WTC11 (cell line): ENCODE measurements around the gene PCDHGA4. TPM values are rescaled to one million over a fixed set of nuclear protein-coding genes. Genes with fewer than 3 reads are reported as not detected.
"Not testable (repeated sequence)": the region's sequence is repeated elsewhere in the genome, so short reads cannot be mapped to it uniquely, and the experiment has no call there.

Experiments used
- ATAC-seq: fragments of 200-7000 bp; cut with Tn5 transposase; 2 replicates; pipeline ENCODE4 v1.10.0; 2021; ENCODE audit warnings: mild to moderate bottlenecking, moderate library complexity
- CTCF ChIA-PET: fragments of 300-600 bp; sonication (Branson Sonifier 250); formaldehyde crosslinking; loops from one replicate; lab custom pipeline; 2021; ENCODE audit warnings: antibody characterized with exemption; lab: Charles Lee
- POLR2A ChIA-PET: fragments of 350-600 bp; sonication (Branson Sonifier 250); formaldehyde crosslinking; loops from one replicate; lab custom pipeline; 2021; ENCODE audit warnings: antibody characterized with exemption; lab: Charles Lee
- DNase-seq: peaks from one replicate; pipeline ENCODE4 v3.0.0; 2021; ENCODE audit warnings: low spot score
- H3K27ac Mint-ChIP-seq: 2 replicates; pipeline ENCODE4 v1.8.0; 2021; ENCODE audit warnings: mixed read lengths
- H3K27me3 Mint-ChIP-seq: 2 replicates; pipeline ENCODE4 v1.8.0; 2021; ENCODE audit warnings: low read depth, mild to moderate bottlenecking, moderate library complexity, mixed read lengths
- H3K36me3 Mint-ChIP-seq: 2 replicates; pipeline ENCODE4 v1.8.0; 2021; ENCODE audit warnings: mixed read lengths
- H3K4me1 Mint-ChIP-seq: 2 replicates; pipeline ENCODE4 v1.8.0; 2022; ENCODE audit warnings: mixed read lengths
- H3K4me3 Mint-ChIP-seq: 2 replicates; pipeline ENCODE4 v1.8.0; 2021; ENCODE audit warnings: mild to moderate bottlenecking, moderate library complexity, mixed read lengths
- H3K9me3 Mint-ChIP-seq: 2 replicates; pipeline ENCODE4 v1.8.0; 2021; ENCODE audit warnings: mixed read lengths
- ELF4 ChIP-seq: sonication (generic); formaldehyde crosslinking; IDR thresholded peaks from 2 replicates; pipeline ENCODE4 v1.8.1; 2022; ENCODE audit warnings: low read depth, mild to moderate bottlenecking, moderate library complexity, missing genetic modification reagents
- IRF2 ChIP-seq: sonication (generic); formaldehyde crosslinking; IDR thresholded peaks from 2 replicates; pipeline ENCODE4 v1.8.0; 2022; ENCODE audit warnings: low read depth, missing genetic modification reagents, borderline replicate concordance
- JAZF1 ChIP-seq: fragments of 250-450 bp; sonication (Bioruptor Pico); IDR thresholded peaks from 2 replicates; pipeline ENCODE4 v1.9.0; 2021; ENCODE audit warnings: moderate library complexity, mild to moderate bottlenecking, inconsistent platforms
- JUN ChIP-seq: sonication (generic); formaldehyde crosslinking; IDR thresholded peaks from 2 replicates; pipeline ENCODE4 v1.8.0; 2023; ENCODE audit warnings: mild to moderate bottlenecking, missing genetic modification reagents
- KAT7 ChIP-seq: sonication (generic); formaldehyde crosslinking; IDR thresholded peaks from 2 replicates; pipeline ENCODE4 v1.8.1; 2023; ENCODE audit warnings: missing genetic modification reagents, mild to moderate bottlenecking, borderline replicate concordance
- NFATC4 ChIP-seq: fragments of 250-450 bp; sonication (Bioruptor Pico); IDR thresholded peaks from 2 replicates; pipeline ENCODE4 v1.9.0; 2021; ENCODE audit warnings: mild to moderate bottlenecking
- NFE2L1 ChIP-seq: sonication (generic); formaldehyde crosslinking; IDR thresholded peaks from 2 replicates; pipeline ENCODE4 v1.8.1; 2023; ENCODE audit warnings: missing genetic modification reagents
- RELA ChIP-seq: sonication (generic); formaldehyde crosslinking; IDR thresholded peaks from 2 replicates; pipeline ENCODE4 v1.8.1; 2022; ENCODE audit warnings: missing genetic modification reagents, mild to moderate bottlenecking, borderline replicate concordance
- TCF7 ChIP-seq: sonication (generic); formaldehyde crosslinking; IDR thresholded peaks from 2 replicates; pipeline ENCODE4 v1.8.0; 2022; ENCODE audit warnings: mild to moderate bottlenecking, low read depth, missing genetic modification reagents, moderate library complexity
- ZNF138 ChIP-seq: sonication (generic); formaldehyde crosslinking; conservative IDR thresholded peaks from 2 replicates; pipeline ENCODE4 v1.8.1; 2022; ENCODE audit warnings: mild to moderate bottlenecking, moderate library complexity, missing genetic modification reagents
- ZNF423 ChIP-seq: fragments of 250-450 bp; sonication (Bioruptor Pico); IDR thresholded peaks from 2 replicates; pipeline ENCODE4 v2.1.2; 2022; ENCODE audit warnings: mild to moderate bottlenecking, moderate library complexity
- total RNA-seq: library from RNA; stranded (reverse); gene quantifications from 3 replicates; pipeline ENCODE4 v1.2.3, GENCODE V29; 2021
- TF ChIP-seq, protein P1 (sequence below): sonication (generic); formaldehyde crosslinking; IDR thresholded peaks from 2 replicates; pipeline ENCODE4 v1.8.1; 2023; ENCODE audit warnings: mild to moderate bottlenecking, missing genetic modification reagents
- TF ChIP-seq, protein P2 (sequence below): fragments of 250-450 bp; sonication (Bioruptor Pico); IDR thresholded peaks from 2 replicates; pipeline ENCODE4 v1.9.0; 2021; ENCODE audit warnings: mild to moderate bottlenecking
- TF ChIP-seq, protein P3 (sequence below): sonication (generic); formaldehyde crosslinking; IDR thresholded peaks from 2 replicates; pipeline ENCODE4 v1.8.1; 2023; ENCODE audit warnings: mild to moderate bottlenecking, missing genetic modification reagents, moderate library complexity
- TF ChIP-seq, protein P4 (sequence below): sonication (generic); formaldehyde crosslinking; IDR thresholded peaks from 2 replicates; pipeline ENCODE4 v1.8.0; 2023; ENCODE audit warnings: missing genetic modification reagents
- TF ChIP-seq, protein P5 (sequence below): sonication (generic); formaldehyde crosslinking; conservative IDR thresholded peaks from 2 replicates; pipeline ENCODE4 v1.8.1; 2023; ENCODE audit warnings: mild to moderate bottlenecking, low read depth, missing genetic modification reagents, moderate library complexity
- TF ChIP-seq, protein P6 (sequence below): fragments of 200-600 bp; IDR thresholded peaks from 2 replicates; pipeline ENCODE4 v1.8.0; 2022; ENCODE audit warnings: antibody characterized with exemption
- TF ChIP-seq, protein P7 (sequence below): sonication (generic); formaldehyde crosslinking; IDR thresholded peaks from 2 replicates; pipeline ENCODE4 v1.8.0; 2022; ENCODE audit warnings: mild to moderate bottlenecking, missing genetic modification reagents

Gene PCDHGA4
- total RNA-seq, 1 experiment from 2014 or later, result 3.5 TPM

DNA sequence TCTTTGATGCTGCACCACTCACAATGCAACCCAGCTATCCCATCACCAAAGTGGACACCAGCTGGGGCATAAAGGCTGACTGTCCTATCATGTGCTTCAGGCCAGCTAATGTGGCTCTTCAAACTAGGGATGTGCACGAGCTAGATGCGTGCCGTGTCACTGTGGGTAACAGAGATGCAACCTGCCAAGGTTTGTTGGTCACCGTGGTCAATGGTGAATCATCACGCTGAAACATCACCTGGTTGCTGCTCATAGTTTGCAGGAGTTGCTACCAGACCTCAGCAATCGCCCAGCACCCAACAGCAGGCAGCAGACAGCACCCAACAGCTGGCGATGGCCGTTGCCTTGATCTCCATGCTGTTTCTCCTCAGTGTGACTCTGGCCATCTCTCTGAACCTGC lies 26.6 kb upstream of the PCDHGA4 start:
- ChIA-PET POLR2A (no interaction called here), CTCF (interaction anchor here (1.1 to 3.2 kb wide), 6 partner anchors 9 to 129 kb away, joined by 3 to 46 read pairs (median 4); partner anchors contain the start of genes PCDHB11, PCDHB15, PCDHGA2 and PCDHGB1)
- no peak overlapping the region for H3K4me3 Mint-ChIP-seq
- peaks cover 52% of the 10 kb centered on the region for H3K9me3 Mint-ChIP-seq
- H3K27me3 Mint-ChIP-seq, result peaks cover 12% of the 10 kb centered on the region
- TF ChIP-seq JAZF1 (no peak), JUN (CRISPR knock-in tag) (no peak), ELF4 (CRISPR knock-in tag) (no peak), KAT7 (CRISPR knock-in tag) (no peak), RELA (CRISPR knock-in tag) (no peak), TCF7 (CRISPR knock-in tag) (no peak), NFE2L1 (CRISPR knock-in tag) (no peak), ZNF423 (CRISPR knock-in tag) (no peak)
- TF ChIP-seq, protein P1, sequence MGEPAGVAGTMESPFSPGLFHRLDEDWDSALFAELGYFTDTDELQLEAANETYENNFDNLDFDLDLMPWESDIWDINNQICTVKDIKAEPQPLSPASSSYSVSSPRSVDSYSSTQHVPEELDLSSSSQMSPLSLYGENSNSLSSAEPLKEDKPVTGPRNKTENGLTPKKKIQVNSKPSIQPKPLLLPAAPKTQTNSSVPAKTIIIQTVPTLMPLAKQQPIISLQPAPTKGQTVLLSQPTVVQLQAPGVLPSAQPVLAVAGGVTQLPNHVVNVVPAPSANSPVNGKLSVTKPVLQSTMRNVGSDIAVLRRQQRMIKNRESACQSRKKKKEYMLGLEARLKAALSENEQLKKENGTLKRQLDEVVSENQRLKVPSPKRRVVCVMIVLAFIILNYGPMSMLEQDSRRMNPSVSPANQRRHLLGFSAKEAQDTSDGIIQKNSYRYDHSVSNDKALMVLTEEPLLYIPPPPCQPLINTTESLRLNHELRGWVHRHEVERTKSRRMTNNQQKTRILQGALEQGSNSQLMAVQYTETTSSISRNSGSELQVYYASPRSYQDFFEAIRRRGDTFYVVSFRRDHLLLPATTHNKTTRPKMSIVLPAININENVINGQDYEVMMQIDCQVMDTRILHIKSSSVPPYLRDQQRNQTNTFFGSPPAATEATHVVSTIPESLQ (CRISPR knock-in tag), result no peak
- TF ChIP-seq, protein P2, sequence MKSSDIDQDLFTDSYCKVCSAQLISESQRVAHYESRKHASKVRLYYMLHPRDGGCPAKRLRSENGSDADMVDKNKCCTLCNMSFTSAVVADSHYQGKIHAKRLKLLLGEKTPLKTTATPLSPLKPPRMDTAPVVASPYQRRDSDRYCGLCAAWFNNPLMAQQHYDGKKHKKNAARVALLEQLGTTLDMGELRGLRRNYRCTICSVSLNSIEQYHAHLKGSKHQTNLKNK (CRISPR knock-in tag), result no peak
- TF ChIP-seq, protein P3, sequence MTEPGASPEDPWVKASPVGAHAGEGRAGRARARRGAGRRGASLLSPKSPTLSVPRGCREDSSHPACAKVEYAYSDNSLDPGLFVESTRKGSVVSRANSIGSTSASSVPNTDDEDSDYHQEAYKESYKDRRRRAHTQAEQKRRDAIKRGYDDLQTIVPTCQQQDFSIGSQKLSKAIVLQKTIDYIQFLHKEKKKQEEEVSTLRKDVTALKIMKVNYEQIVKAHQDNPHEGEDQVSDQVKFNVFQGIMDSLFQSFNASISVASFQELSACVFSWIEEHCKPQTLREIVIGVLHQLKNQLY (CRISPR knock-in tag), result no peak
- TF ChIP-seq, protein P4, sequence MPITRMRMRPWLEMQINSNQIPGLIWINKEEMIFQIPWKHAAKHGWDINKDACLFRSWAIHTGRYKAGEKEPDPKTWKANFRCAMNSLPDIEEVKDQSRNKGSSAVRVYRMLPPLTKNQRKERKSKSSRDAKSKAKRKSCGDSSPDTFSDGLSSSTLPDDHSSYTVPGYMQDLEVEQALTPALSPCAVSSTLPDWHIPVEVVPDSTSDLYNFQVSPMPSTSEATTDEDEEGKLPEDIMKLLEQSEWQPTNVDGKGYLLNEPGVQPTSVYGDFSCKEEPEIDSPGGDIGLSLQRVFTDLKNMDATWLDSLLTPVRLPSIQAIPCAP, result no peak
- peaks cover 7% of the 10 kb centered on the region for H3K4me1 Mint-ChIP-seq
- ATAC-seq (no peak), DNase-seq (no peak)
- peaks cover 26% of the 10 kb centered on the region for H3K36me3 Mint-ChIP-seq
- H3K27ac Mint-ChIP-seq, result no peak overlapping the region

DNA sequence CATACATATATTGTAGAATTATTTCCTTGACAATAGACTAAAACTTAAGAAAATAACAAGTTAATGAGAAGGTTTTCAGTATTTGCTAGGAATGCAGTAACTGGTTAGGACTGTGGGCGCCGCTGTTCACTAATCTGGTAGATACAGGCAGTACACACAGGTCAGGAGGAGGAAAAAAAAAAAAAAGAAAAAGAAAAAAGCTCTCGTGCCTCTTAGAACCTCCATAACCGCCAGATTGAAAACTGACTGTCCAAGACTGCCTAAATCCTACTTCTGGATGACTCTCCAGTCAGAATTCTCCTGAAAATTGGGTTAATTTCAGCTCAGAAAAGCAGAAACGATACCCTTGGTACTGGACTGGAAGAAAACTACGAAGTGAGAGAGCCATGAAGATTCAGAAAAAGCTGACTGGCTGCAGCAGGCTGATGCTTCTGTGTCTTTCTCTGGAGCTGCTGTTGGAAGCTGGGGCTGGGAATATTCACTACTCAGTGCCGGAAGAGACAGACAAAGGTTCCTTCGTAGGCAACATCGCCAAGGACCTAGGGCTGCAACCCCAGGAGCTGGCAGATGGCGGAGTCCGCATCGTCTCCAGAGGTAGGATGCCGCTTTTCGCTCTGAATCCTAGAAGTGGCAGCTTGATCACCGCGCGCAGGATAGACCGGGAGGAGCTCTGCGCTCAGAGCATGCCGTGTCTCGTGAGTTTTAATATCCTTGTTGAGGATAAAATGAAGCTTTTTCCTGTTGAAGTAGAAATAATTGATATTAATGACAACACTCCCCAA lies 24.3 kb upstream of the PCDHGA4 start, which contains the start of gene PCDHGA1:
Gene PCDHGA1 (plus strand): TSS at position 216 of the 782 bp plus-strand sequence.
- peaks cover 7% of the 10 kb centered on the region for H3K4me1 Mint-ChIP-seq
- no peak within 1 kb of the TSS for H3K27ac Mint-ChIP-seq
- ChIA-PET CTCF (interaction anchor here (0.6 to 3.2 kb wide), 34 partner anchors 9 to 233 kb away, joined by 3 to 46 read pairs (median 4); partner anchors contain the start of genes PCDHB10, PCDHB11, PCDHB12 and PCDHB14), POLR2A (interaction anchor here (1.0 kb wide), 1 partner anchor 10 kb away, joined by 4 read pairs; the partner anchor contains the start of gene TAF7)
- peak; percentile 56 for DNase-seq
- peaks cover 68% of the 10 kb centered on the region for H3K9me3 Mint-ChIP-seq
- peaks cover 28% of the 10 kb centered on the region for H3K36me3 Mint-ChIP-seq
- H3K27me3 Mint-ChIP-seq, result peaks cover 12% of the 10 kb centered on the region
- no peak within 1 kb of the TSS for H3K4me3 Mint-ChIP-seq
- peak; percentile 62 for ATAC-seq
- no peak for TF ChIP-seq NFATC4 (CRISPR knock-in tag)
- no peak for TF ChIP-seq IRF2 (CRISPR knock-in tag)
- TF ChIP-seq, protein P5, sequence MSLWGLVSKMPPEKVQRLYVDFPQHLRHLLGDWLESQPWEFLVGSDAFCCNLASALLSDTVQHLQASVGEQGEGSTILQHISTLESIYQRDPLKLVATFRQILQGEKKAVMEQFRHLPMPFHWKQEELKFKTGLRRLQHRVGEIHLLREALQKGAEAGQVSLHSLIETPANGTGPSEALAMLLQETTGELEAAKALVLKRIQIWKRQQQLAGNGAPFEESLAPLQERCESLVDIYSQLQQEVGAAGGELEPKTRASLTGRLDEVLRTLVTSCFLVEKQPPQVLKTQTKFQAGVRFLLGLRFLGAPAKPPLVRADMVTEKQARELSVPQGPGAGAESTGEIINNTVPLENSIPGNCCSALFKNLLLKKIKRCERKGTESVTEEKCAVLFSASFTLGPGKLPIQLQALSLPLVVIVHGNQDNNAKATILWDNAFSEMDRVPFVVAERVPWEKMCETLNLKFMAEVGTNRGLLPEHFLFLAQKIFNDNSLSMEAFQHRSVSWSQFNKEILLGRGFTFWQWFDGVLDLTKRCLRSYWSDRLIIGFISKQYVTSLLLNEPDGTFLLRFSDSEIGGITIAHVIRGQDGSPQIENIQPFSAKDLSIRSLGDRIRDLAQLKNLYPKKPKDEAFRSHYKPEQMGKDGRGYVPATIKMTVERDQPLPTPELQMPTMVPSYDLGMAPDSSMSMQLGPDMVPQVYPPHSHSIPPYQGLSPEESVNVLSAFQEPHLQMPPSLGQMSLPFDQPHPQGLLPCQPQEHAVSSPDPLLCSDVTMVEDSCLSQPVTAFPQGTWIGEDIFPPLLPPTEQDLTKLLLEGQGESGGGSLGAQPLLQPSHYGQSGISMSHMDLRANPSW, result no peak
- TF ChIP-seq KAT7 (CRISPR knock-in tag), result no peak
- no peak for TF ChIP-seq RELA (CRISPR knock-in tag)
- TF ChIP-seq, protein P6, sequence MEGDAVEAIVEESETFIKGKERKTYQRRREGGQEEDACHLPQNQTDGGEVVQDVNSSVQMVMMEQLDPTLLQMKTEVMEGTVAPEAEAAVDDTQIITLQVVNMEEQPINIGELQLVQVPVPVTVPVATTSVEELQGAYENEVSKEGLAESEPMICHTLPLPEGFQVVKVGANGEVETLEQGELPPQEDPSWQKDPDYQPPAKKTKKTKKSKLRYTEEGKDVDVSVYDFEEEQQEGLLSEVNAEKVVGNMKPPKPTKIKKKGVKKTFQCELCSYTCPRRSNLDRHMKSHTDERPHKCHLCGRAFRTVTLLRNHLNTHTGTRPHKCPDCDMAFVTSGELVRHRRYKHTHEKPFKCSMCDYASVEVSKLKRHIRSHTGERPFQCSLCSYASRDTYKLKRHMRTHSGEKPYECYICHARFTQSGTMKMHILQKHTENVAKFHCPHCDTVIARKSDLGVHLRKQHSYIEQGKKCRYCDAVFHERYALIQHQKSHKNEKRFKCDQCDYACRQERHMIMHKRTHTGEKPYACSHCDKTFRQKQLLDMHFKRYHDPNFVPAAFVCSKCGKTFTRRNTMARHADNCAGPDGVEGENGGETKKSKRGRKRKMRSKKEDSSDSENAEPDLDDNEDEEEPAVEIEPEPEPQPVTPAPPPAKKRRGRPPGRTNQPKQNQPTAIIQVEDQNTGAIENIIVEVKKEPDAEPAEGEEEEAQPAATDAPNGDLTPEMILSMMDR, result peak; percentile 33; the same call in 1 of the 2 replicates
- TF ChIP-seq, protein P7, sequence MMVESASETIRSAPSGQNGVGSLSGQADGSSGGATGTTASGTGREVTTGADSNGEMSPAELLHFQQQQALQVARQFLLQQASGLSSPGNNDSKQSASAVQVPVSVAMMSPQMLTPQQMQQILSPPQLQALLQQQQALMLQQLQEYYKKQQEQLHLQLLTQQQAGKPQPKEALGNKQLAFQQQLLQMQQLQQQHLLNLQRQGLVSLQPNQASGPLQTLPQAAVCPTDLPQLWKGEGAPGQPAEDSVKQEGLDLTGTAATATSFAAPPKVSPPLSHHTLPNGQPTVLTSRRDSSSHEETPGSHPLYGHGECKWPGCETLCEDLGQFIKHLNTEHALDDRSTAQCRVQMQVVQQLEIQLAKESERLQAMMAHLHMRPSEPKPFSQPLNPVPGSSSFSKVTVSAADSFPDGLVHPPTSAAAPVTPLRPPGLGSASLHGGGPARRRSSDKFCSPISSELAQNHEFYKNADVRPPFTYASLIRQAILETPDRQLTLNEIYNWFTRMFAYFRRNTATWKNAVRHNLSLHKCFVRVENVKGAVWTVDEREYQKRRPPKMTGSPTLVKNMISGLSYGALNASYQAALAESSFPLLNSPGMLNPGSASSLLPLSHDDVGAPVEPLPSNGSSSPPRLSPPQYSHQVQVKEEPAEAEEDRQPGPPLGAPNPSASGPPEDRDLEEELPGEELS (CRISPR knock-in tag), result no peak
- no peak for TF ChIP-seq ZNF138 (CRISPR knock-in tag)
- no peak for TF ChIP-seq ZNF423 (CRISPR knock-in tag)

DNA sequence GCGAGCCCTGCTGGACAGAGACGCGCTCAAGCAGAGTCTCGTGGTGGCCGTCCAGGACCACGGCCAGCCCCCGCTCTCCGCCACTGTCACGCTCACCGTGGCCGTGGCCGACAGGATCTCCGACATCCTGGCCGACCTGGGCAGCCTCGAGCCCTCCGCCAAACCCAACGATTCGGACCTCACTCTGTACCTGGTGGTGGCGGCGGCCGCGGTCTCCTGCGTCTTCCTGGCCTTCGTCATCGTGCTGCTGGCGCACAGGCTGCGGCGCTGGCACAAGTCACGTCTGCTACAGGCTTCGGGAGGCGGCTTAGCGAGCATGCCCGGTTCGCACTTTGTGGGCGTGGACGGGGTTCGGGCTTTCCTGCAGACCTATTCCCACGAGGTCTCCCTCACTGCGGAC lies 22.2 kb upstream of the PCDHGA4 start:
- POLR2A ChIA-PET, ATAC-seq, H3K4me1 Mint-ChIP-seq, DNase-seq, H3K27ac Mint-ChIP-seq, H3K4me3 Mint-ChIP-seq, H3K27me3 Mint-ChIP-seq: not testable (repeated sequence)
- Mint-ChIP-seq H3K36me3 (peaks cover 25% of the 10 kb centered on the region), H3K9me3 (peaks cover 66% of the 10 kb centered on the region)
- CTCF ChIA-PET, result interaction anchor here (3.0 kb wide), 1 partner anchor 11 kb away, joined by 12 read pairs; the partner anchor contains the start of gene PCDHGA3
